GOT3 (cell line): ENCODE data around the gene TTLL8.
"Not testable (repeated sequence)": the region's sequence is repeated elsewhere in the genome, so short reads cannot be mapped to it uniquely, and the experiment has no call there.

Experiments
- DNase-seq: peaks from one replicate; lab custom pipeline; 2025; ENCODE audit warnings: mixed read lengths; lab: John Stamatoyannopoulos, UW

TTLL8 gene

GRCh38 chr22:50001388-50002231 lies 56.5 kb downstream of the TTLL8 start:
- no peak for DNase-seq

DNA sequence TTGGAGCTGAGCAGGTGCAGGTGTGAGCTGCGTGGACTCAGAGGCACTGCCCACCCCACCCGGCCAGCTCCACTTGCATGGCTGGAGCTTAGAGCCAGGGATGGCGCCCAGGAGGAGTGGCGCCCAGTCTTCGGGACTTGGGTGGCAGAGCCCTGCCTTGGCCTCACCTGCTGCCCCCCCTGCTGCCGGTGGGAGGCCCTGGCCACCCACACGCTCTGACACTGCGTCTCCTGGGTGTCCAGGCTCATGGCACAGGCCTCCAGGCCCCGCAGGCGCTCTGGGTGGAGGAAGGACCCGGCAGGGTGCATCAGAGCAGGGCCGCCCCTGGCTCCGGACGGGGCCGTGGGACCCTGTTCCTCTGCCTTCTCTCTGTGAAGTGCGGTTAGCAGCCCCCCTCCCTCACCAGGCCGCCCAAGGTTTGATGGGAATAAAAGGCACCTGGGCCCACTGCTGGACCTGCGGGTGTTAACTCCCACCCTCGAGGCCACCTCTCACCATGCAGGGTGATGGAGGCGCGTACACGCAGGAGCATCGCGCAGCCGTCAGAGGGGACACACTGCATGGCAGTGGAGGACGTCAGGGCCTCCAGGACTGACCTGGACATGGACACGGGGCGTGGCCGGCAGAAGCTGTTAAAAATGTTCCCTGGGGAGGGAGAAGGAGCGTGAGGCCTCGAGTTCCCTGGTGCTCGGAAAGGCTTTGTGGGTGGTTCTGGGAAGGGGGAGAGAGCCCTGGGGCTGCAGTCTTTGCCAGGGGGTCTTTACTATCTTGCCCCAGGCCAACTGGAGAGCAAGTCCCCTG lies 57.3 kb downstream of the TTLL8 start:
- DNase-seq: no peak

DNA sequence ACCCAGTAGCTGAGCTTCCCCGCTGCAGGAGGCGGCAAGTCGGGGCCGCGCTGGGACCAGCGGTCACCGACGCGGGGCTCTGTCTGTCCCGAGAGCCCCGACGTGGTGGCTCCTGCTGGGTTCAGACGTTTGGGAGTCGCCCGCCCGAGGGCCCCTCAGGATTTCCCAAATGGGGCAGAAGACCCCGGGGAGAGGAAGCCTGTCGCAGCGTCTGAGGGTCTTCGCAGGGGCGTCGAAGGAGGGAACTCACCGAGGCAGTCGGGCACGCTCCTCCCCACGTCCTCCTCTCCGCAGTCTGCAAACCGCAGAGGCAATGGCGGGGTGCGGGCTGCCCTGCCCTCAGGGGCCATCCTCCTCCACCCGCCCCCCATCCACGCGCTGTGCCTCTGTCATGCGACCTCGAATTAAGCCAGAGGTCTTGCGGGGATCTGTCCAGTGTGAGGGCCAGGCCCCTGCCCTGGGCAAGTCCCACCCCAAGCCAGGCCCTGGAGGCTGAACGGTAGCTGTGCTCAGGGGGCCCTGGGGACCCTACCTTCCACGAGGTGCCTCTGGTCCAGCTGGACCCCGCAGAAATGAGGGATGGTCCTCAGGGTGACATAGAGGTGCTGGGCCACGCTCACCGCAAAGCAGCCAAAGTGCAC lies 58.0 kb downstream of the TTLL8 start:
- DNase-seq: no peak

GRCh38 chr22:49999063-49999945 lies 58.8 kb downstream of the TTLL8 start:
- DNase-seq: no peak

GRCh38 chr22:49998718-49999062 lies 59.4 kb downstream of the TTLL8 start:
- no peak for DNase-seq

- no peak for DNase-seq
Observed at GRCh38 chr22:49997932-49998717, 60.0 kb downstream of the TTLL8 start.

- no peak for DNase-seq
Observed at GRCh38 chr22:49997251-49997599, 60.9 kb downstream of the TTLL8 start.

DNA sequence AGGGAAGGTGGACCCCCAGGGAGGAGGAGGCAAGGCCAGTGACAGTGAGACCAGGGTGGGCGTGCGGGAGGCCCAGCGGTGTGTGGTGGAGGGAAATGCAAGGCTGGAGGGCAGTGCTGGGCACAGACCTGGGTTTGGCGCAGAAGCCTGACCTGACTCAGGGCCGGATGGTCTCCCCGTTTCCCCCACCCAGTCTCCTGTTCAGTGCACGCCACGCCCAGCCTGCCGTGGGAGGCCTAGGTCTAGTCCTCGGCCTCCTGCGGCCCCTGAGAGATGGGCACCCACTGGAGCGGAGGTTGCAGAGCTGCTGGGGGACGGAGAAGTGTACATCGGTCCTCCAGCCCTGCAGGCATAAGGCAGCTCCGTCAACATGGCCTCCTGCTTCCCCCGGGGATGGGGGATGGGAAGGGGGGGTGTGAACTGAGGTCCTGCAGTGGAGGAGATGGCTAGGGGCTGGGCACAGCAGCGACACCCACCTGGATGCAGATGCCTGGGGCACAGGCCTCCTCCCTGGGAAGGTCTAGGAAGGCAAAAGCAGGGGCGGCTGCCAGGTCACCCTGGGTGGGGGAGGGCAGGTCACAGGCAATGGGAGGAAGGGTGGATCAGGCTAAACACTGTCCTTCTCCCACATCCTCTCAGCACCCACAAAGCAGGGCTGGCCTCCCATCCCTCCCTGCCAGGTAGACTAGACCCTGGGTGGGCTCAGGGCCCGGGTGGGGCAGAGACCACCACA lies 61.4 kb downstream of the TTLL8 start:
- DNase-seq: no peak

- no peak for DNase-seq
Observed at GRCh38 chr22:49996119-49996517, 62.0 kb downstream of the TTLL8 start.

DNA sequence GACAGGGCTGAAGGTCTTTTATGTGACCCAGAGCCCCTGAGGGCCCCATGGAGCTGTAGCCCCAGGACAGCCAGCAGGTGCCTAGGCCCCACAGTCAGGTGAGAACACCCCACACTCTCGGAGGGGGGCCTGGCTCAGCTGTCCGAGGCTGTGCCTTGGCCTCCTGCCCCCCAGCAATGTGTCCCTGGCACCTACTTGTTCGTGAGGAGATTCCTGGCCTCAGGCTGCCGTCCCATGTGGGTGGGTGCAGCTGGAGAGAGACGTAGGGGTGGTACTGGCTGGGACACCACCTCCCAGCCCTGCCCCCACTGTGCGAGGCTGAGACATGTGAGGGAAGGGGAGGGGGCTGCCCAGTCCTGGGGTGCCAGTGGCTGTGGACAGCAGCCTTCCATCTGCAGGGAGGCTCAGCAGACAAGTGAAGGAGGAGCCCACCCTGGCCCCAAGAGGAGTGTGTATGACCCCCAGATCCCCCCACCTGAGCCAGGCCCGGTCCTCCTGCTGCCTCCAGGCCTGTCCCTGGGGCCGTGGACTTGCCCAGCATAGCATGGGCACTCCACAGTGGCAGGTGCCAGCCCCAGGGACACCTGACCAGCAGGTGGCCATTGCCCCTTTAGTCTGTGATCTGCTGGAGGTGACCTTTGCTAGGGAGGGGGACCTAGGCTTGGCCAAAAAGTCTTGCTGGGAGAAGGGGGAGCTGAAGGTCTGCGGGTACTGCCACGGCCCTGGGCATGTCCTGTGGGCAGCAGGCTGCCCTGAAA lies 62.6 kb downstream of the TTLL8 start:
- no peak for DNase-seq

GRCh38 chr22:49995041-49995360 lies 63.1 kb downstream of the TTLL8 start:
- DNase-seq: no peak

GRCh38 chr22:49994361-49995040 lies 63.6 kb downstream of the TTLL8 start:
- DNase-seq: no peak

- no peak for DNase-seq
Observed at GRCh38 chr22:49993649-49994360, 64.3 kb downstream of the TTLL8 start.

DNA sequence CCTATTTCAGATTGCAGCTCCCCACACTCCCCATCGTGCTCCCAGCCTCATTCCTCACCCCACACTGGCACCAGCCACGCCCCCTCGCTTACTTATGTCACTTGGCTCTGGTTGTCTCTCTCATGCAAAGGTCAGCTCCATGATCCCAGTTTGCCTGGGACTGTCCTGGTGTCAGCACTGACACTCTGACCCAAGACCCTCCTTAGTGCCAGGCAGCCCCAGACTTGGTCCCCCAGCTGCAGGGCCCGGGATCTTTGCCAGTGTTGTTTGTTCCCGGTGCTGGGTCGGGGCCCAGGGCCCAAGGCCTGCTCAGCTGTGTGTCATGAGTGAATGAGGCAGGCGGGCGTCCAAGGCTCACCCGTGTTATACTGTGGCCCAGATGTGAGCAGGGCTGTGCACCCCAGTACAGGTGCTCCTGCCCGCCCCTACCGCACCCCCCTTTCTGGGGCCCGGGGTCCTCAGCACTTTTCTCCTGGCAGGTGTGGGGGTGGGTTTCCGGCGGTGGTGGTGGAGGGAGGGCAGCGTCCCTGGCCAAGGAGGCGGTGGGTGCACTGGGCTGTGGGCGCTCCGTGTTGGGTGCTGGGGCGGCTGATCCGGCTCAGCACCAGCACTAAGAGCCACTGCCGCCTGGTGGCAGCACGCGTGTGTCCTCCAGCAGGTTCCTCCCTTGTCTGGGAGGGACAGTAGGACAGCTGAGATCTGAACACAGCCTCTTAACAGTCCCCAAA lies 65.0 kb downstream of the TTLL8 start:
- DNase-seq: no peak

GRCh38 chr22:49991907-49992533 lies 66.1 kb downstream of the TTLL8 start:
- no peak for DNase-seq

GRCh38 chr22:49991167-49991566 lies 66.9 kb downstream of the TTLL8 start:
- DNase-seq: no peak

DNA sequence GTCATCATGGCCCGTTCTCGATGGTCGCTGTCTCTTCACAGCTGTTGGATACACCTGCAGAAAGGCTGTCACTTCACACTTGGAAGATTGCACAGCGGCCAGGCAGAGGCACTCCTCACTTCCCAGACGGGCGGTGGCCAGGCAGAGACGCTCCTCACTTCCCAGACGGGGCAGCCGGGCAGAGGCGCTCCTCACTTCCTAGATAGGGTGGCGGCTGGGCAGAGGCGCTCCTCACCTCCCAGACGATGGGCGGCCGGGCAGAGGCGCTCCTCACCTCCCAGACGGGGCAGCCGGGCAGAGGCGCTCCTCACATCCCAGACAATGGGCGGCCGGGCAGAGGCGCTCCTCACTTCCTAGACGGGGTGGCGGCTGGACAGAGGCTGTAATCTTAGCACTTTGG lies 68.3 kb downstream of the TTLL8 start:
- DNase-seq: not testable (repeated sequence)
